Measurements from ENCODE around the gene TSPAN10.

DNA sequence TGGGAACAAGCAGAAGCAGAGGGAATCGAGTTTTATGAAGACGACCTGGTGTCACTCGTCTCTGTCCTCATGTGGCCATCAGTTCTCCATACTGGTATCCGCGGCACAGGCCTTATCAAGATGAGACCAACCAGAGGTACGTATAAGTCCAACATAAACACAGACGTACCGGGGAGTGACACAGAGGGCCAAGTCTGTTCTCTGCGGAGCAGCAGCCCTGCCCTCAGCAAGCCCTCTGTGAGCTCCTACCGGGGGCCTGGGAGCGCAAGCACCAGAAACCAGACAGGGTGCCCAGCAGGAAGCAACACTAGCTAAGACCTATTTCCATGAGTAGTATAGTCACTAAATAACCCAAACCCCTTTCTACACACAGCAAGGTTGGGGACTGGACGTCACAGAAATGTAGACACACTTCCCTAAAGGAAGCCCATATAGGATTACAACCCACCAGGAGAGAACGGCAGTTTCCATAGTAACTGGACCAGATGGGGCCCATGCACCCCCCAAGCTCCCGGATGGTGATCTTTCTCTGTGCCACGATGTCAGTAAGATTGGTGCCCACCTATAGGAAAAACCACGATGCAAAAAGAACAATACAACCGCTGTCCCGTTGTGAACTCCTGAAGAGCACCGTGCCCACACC lies 45.7 kb downstream of the TSPAN10 start:
- TF ChIP-seq CTCF (IDR thresholded peaks at IDR 0.05; ENCODE audit: control extremely low read depth in 1 of 3, insufficient read depth in 1 of 3, low read depth in 1 of 3, low read length in 3 of 3) = no peak
- no peak for TF ChIP-seq JUND (IDR thresholded peaks at IDR 0.05; ENCODE audit: low read length)
- no peak for TF ChIP-seq SRF (IDR thresholded peaks at IDR 0.05; ENCODE audit: low read depth, low read length)
- TF ChIP-seq BACH1 (IDR thresholded peaks at IDR 0.05; ENCODE audit: low read length) = no peak
- no peak for TF ChIP-seq ATF2 (IDR thresholded peaks at IDR 0.05; ENCODE audit: low read length)
- no peak for TF ChIP-seq FOSL1 (IDR thresholded peaks at IDR 0.05; ENCODE audit: insufficient read depth, low read depth, low read length)
- no peak for TF ChIP-seq TEAD4 (IDR thresholded peaks at IDR 0.05; ENCODE audit: low read depth, low read length)
- no peak for TF ChIP-seq POLR2A (IDR thresholded peaks at IDR 0.05; ENCODE audit: control extremely low read depth in 1 of 2, low read depth in 2 of 2, low read length in 2 of 2)
- no peak for TF ChIP-seq SIN3A (conservative IDR thresholded peaks at IDR 0.05 in 1 of 2, IDR thresholded peaks at IDR 0.05 in 1 of 2; ENCODE audit: low read depth in 1 of 2, low read length in 2 of 2)
- no peak for TF ChIP-seq KDM1A (IDR thresholded peaks at IDR 0.05; ENCODE audit: borderline replicate concordance, low read length)
- no peak for TF ChIP-seq CEBPB (IDR thresholded peaks at IDR 0.05; ENCODE audit: low read depth, low read length)
- TF ChIP-seq NRF1 (IDR thresholded peaks at IDR 0.05; ENCODE audit: low read depth, low read length) = no peak
- no peak for TF ChIP-seq EGR1 (IDR thresholded peaks at IDR 0.05; ENCODE audit: borderline replicate concordance, low read depth, low read length)
- TF ChIP-seq POLR2AphosphoS5 (IDR thresholded peaks at IDR 0.05; ENCODE audit: low read depth, low read length) = no peak

Data from H1 (cell line).